HG02678 (cell line): ENCODE measurements around the gene SCN2A.

ENCODE experiments used
- ATAC-seq: cut with Tn5 transposase; IDR thresholded peaks from one replicate; pipeline ENCODE4 v1.9.1; 2021; ENCODE audit warnings: mild to moderate bottlenecking, moderate library complexity; ENCODE audit not compliant: unreplicated experiment

SCN2A gene

DNA sequence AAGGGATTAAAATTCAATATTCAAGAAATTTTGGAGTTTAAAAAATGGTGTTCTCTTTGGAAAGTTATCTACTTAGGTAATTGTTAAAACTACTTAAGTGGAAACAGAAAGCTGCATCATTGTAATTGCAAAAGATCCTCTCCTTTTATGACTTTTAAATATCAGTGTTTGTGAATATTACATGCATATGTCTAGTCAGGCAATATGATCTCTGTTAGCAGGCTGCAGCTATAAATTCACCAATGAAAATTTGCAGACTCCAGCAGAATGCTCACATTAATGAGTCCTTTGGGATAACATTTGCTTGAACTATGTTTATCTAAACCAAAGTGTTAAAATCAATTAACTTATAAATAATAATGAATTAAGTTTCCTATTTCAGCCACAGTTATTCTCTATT, 171.1 kb downstream of the SCN2A start:
- ATAC-seq, result no peak

DNA sequence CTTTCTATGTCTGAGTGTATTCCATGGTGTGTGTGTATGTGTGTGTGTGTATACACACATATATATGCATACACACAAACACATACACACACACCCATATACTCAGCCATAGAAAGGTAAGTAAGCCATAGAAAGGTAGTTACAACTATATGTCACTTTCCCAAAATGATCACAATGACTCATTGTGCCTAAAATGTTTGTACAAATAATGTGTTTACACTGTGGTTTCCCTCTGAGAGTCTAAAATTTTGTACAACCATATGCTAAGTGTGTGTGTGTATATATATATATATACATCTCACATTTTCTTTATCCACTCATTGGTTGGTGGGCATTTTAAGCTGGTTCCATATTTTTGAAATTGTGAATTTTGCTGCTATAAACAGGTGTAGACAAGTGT, 175.0 kb downstream of the SCN2A start:
- no peak for ATAC-seq

DNA sequence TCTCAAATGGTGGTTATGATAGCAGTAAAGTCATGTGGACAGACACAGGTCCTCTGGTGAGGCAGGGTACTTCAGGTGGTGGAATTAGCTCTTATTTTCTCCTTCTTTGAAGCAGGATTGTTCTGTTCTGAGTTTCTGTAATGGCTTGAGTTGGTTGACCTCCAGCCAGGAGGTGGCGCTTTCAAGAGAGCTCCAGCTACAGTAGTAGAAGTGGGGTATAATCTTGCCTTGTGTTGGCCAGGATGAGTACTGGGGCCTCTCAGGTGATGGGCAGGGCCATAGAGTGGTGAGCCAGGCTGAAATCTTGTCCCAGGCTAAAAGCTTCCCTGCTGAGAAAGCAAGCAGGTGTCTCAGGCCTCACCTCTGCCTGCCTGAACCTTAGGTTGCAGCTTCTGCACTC, 177.8 kb downstream of the SCN2A start:
- ATAC-seq, result no peak

DNA sequence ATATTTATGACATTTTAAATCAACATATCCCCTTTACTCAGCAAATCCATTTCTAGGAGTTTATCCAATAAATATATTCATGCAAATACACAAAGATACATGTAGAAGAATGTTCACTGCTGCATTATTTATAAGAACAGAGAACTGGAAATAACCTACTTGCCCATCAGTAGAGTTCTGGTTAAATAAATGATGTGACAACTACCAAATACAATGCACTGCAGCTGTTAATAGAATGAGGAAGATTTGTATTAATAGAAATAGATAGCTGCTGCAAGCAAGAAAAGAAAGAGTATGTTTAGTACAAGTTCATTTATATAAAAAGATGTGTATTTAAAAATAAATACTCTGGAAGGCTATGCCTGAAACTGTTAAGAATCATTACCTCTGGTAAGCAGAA, 181.0 kb downstream of the SCN2A start:
- no peak for ATAC-seq

DNA sequence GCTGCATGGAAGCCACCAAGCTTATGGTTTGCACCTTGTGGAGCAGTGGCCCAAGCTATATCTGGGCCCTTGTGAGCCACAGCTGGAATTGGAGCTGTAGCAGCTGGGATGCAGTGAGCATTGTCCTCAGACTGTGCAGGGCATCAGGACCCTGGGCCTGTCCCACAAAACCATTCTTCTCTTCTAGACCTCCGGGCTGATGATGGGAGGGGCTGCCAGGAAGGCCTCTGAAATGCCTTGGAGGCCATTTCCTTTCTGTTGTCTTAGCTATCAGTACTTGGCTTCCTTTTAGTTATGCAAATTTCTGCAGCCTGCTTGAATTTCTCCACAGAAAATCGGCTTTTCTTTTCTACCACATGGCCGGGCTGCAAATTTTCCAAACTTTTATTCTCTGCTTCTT, 183.9 kb downstream of the SCN2A start:
- no peak for ATAC-seq

DNA sequence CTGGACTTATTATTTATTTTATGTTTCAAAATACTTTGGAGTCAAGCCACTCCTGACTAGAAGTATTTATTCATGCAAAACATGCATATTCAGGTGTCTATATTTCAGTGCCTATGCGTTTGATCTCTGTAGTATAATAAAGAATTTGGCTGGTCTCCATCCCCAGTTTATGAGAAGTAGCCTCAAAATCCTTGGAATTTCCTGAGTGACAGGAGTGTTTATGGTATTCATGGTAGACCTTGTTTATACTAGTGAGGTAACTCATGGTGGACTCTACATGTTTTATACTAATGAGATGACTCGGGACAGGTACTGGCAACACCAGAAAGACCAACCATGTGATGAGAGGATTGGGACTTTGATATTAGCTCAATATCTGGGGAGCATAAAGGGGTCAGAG, 186.3 kb downstream of the SCN2A start:
- no peak for ATAC-seq

DNA sequence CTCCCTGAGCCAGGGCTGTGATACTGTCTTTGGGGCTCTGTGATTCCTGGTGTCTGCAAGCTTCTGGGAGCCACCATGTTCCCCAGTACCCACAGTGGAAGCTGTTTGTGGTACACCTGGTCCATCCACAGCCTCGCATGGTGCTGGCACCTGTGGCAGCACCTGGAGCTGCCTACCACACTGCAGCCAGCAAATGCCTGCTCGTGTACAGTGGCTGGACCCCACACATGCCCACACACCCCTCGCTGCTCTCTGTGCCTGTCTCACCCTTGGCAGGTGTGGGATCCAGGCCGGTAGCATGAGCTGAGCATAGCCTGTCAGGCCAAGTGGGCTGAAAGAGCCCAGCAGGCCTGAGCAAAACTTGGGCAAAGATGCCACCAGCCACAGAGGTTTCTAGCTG, 188.5 kb downstream of the SCN2A start:
- no peak for ATAC-seq

DNA sequence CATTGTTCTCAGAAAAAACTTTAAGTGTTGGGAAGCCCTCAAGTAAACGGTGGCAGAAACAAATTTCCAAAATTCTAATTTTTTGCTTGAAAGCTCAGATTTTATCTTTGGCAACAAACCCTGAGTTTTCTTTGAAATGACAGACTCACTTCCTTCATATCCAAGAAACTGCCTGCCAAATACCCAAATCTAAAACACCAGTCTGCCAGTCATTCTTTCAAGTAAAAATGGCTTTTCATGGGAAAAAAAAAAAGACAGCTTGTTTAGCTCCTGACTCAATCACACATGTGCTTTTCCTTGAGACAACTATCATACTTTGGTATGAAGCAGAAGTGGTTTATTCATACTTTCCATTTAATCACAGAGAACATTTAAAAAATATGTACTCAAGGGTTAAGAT, 189.7 kb downstream of the SCN2A start:
- no peak for ATAC-seq

DNA sequence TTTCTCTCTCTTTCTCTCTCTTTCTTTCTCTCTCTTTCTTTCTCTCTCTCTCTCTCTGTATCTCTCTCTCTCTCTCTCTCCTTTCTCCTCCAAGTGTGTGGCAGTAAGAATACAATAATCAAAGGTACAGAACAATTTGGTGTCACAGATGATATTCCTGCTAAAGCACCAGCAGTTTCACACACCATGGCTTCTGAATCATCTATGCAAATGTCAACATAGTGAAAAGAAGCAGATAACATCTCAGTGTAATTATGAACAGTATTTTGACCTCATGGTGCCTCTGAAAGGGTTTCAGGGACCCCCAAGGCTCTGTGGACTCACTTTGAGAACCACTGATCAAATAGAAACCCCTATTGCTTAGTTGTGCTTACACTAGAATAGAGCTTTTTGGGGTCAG, 191.8 kb downstream of the SCN2A start:
- ATAC-seq, result no peak

DNA sequence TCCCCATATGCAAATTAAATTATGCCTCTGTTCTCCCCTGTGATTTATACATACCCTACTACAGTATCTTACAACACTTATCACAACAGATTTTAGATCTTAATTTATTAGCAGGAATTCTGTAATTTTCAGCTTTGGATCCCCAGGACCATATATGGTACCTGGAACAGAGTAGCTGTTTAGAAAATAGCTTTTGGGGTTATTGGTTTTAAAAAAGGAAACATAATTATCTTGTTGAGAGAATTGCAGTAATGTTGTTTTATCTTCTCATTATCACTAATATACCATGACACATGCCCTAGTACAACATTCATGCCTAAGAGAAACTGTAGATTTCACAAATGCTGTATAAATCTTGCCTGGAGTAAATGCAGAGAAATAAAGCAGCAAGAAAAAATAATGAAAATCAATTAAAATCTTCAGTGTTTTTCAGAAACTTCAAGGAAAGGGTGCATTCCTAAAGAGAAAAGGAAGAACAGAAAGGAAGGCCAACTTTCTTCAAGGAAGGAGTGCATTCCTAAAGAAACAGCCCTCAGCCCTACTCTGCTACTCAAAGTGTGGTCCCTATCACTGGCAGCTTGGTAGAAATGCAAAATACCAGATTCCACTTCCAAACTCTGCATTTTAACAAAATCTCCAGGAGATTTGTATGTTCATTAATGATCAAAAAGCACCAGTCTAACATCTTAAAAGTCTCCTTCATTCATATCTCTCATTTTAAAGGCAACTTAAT, 193.2 kb downstream of the SCN2A start:
- ATAC-seq, result no peak

DNA sequence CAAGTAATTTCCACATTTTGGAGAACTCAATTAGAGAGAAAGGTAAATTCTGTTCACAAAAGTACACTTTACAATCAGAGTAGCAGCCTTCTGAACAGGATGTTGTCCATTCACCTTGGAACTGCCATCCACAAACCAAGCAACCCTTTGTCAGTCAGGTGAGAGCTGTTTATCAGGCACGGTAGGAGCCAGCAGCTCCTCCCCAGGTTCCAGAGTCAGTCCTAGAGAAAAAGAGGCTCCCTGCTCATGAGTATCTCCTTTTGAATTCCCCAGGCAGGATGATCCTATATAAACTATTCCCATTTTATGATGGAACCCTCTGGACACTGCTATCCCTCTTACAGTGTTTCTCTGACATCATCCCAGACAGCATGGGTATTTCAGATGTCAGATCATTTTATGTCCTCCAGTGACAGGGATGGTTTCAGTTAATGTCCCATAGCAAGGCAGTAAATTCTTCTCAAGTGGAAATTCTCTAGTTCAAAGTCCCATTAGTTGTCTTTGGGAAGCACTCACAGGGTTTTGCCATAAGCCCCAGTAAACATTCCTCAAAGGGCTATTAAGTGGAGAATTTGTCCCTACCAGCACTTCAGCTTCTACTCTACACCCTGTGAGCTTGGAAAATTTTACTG, 195.8 kb downstream of the SCN2A start:
- no peak for ATAC-seq

DNA sequence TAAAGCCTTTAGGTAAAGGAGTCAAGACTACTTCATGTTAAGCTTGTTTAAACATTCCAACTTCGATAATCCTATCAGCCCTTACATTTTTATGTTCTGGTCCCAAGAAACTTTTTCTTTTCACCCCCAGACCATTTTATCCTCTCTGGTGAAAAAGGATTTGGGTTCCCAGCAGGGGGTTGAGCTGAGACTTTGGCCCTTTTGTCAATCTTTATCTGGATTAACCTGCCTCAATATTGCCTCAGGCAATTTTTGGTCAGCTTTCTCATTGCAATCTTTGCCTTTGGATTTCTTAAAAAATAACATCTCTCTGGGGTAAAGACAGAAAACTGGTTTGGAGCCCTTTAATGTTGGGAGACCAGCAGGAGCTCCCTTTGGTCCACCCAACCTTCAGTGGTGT, 196.4 kb downstream of the SCN2A start:
- no peak for ATAC-seq

DNA sequence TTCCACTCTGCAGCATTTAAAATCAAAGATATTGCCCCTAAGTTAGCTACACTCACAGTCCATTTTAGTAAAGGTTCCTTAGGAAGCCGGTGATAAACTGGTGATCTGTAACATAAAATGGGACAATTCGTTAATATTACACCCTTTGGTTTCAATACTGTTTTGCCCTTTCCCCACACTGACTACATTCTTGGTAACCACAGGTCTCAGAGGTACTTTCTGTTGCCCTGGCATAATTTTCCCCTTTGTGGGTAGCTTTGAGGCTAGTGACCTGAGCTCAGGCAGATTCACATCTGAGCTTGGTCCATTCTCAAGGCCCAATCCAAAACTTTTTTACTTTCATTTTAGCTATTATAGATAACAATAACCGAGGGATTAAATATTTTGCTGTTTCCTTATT, 197.3 kb downstream of the SCN2A start:
- ATAC-seq, result no peak

DNA sequence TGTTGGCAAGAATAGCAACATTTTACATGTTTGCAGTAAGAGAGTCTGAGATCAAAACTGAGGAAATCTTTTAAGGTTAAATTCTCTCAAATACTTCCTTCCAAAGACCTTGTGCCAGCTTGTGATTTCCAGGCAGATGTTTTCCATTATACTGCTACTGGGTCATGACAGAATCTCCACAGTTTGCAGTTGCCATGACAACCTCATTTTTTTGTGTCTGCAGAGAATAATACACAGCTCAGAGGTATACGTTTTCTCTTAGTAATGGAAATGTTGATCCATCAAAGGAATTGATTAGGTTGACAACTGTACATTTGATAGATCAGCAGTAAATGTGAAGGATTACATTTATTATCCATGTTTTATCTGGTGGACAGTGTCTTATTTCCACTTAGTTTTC, 201.2 kb downstream of the SCN2A start:
- ATAC-seq, result no peak
